Neural cell (in vitro differentiated cells): Measurements from ENCODE around the gene TMC1. TPM values are rescaled to one million over a fixed set of nuclear protein-coding genes. Genes with fewer than 3 reads are reported as not detected.

Experiments
- H2AFZ ChIP-seq: fragments of 200-600, 300-800 bp; sonication (generic), shearing (Covaris generic); 2 replicates; pipeline ENCODE4 v1.6.0; 2014; ENCODE audit warnings: low read depth, mild to moderate bottlenecking, antibody characterized with exemption, low read length, moderate library complexity
- H3F3A ChIP-seq: fragments of 200-600 bp; shearing (Covaris generic); 2 replicates; pipeline ENCODE4 v1.6.1; 2016; ENCODE audit warnings: mild to moderate bottlenecking, moderate library complexity, mixed read lengths, antibody characterized with exemption, low read length; ENCODE audit not compliant: insufficient read depth, poor library complexity, severe bottlenecking
- H3K27ac ChIP-seq: fragments of 200-600, 300-800 bp; sonication (generic), shearing (Covaris generic); 2 replicates; pipeline ENCODE4 v1.5.1; 2014; ENCODE audit warnings: mild to moderate bottlenecking, low read length, moderate library complexity
- H3K27me3 ChIP-seq: fragments of 300-800, 200-600 bp; sonication (generic), shearing (Covaris generic); 2 replicates; pipeline ENCODE4 v1.6.0; 2014; ENCODE audit warnings: mild to moderate bottlenecking, low read depth, low read length, moderate library complexity; ENCODE audit not compliant: insufficient read depth
- H3K36me3 ChIP-seq: fragments of 300-800, 200-600 bp; sonication (generic), shearing (Covaris generic); 2 replicates; pipeline ENCODE4 v1.5.1; 2014; ENCODE audit warnings: mild to moderate bottlenecking, antibody characterized with exemption, low read length, moderate library complexity; ENCODE audit not compliant: insufficient read depth
- H3K4me2 ChIP-seq: fragments of 300-800, 200-600 bp; sonication (generic), shearing (Covaris generic); 2 replicates; pipeline ENCODE4 v1.6.0; 2014; ENCODE audit warnings: mild to moderate bottlenecking, low read length
- H3K4me3 ChIP-seq: fragments of 300-800, 200-600 bp; sonication (generic), shearing (Covaris generic); 2 replicates; pipeline ENCODE4 v1.5.1; 2014; ENCODE audit warnings: mild to moderate bottlenecking, low read length, moderate library complexity
- H3K79me2 ChIP-seq: fragments of 200-600 bp; shearing (Covaris generic); replicated peaks from 2 replicates; pipeline ENCODE4 v1.6.0; 2014; ENCODE audit warnings: mild to moderate bottlenecking, low read length, moderate library complexity; ENCODE audit not compliant: insufficient read depth
- H3K9ac ChIP-seq: fragments of 300-800, 200-600 bp; sonication (generic), shearing (Covaris generic); 2 replicates; pipeline ENCODE4 v1.6.1; 2016; ENCODE audit warnings: mild to moderate bottlenecking, low read length, mixed read lengths
- H3K9me2 ChIP-seq: fragments of 200-600 bp; shearing (Covaris generic); 2 replicates; pipeline ENCODE4 v1.6.1; 2016; ENCODE audit warnings: mild to moderate bottlenecking, low read length, mixed read lengths; ENCODE audit not compliant: insufficient read depth
- H3K9me3 ChIP-seq: fragments of 200-600, 300-800 bp; sonication (generic), shearing (Covaris generic); 2 replicates; pipeline ENCODE4 v1.6.1; 2016; ENCODE audit warnings: mild to moderate bottlenecking, mixed run types, low read length, moderate library complexity, mixed read lengths
- H4K20me1 ChIP-seq: fragments of 200-600 bp; shearing (Covaris generic); 2 replicates; pipeline ENCODE4 v1.6.1; 2016; ENCODE audit warnings: mild to moderate bottlenecking, mixed run types; ENCODE audit not compliant: insufficient read depth
- EP300 ChIP-seq: fragments of 450-650 bp; conservative IDR thresholded peaks from 2 replicates; pipeline ENCODE4 v1.6.1; 2014; ENCODE audit warnings: antibody characterized with exemption, mild to moderate bottlenecking, moderate library complexity; ENCODE audit not compliant: poor library complexity, severe bottlenecking
- EZH2 ChIP-seq: fragments of 200-600, 300-800 bp; shearing (Covaris generic), sonication (generic); IDR thresholded peaks from 2 replicates; pipeline ENCODE4 v1.6.1; 2014; ENCODE audit warnings: antibody characterized with exemption, low read length, borderline replicate concordance, mild to moderate bottlenecking; ENCODE audit not compliant: insufficient read depth, poor library complexity, severe bottlenecking
- MXI1 ChIP-seq: fragments of 450-650 bp; conservative IDR thresholded peaks from 2 replicates; pipeline ENCODE4 v1.6.1; 2014; ENCODE audit warnings: antibody characterized with exemption, mild to moderate bottlenecking; ENCODE audit not compliant: poor library complexity, severe bottlenecking
- POLR2AphosphoS5 ChIP-seq: IDR thresholded peaks from 2 replicates; pipeline ENCODE4 v1.6.1; 2012
- RAD21 ChIP-seq: fragments of 450-650 bp; conservative IDR thresholded peaks from 2 replicates; pipeline ENCODE4 v1.6.1; 2014; ENCODE audit warnings: antibody characterized with exemption, mild to moderate bottlenecking, moderate library complexity
- SMC3 ChIP-seq: fragments of 450-650 bp; conservative IDR thresholded peaks from 2 replicates; pipeline ENCODE4 v1.6.1; 2014; ENCODE audit warnings: antibody characterized with exemption, mild to moderate bottlenecking, moderate library complexity; ENCODE audit not compliant: poor library complexity
- TAF1 ChIP-seq: IDR thresholded peaks from 2 replicates; pipeline ENCODE4 v1.6.1; 2012; ENCODE audit warnings: low read depth
- polyA plus RNA-seq: library from polyadenylated mRNA; depleted of rRNA; stranded (reverse); fragments of >200 nt; gene quantifications from 2 replicates; pipeline ENCODE4 v1.2.3, GENCODE V29; 2014
- TF ChIP-seq, protein P1 (sequence below): IDR thresholded peaks from 2 replicates; pipeline ENCODE4 v1.6.1; 2012; ENCODE audit warnings: borderline replicate concordance
- TF ChIP-seq, protein P2 (sequence below): fragments of 450-650 bp; IDR thresholded peaks from 2 replicates; pipeline ENCODE4 v1.5.1; 2014; ENCODE audit warnings: antibody characterized with exemption, mild to moderate bottlenecking, moderate library complexity; ENCODE audit not compliant: poor library complexity, severe bottlenecking

TMC1 gene
- polyA plus RNA-seq, 1 donor from 2014 or later, result not detected

DNA sequence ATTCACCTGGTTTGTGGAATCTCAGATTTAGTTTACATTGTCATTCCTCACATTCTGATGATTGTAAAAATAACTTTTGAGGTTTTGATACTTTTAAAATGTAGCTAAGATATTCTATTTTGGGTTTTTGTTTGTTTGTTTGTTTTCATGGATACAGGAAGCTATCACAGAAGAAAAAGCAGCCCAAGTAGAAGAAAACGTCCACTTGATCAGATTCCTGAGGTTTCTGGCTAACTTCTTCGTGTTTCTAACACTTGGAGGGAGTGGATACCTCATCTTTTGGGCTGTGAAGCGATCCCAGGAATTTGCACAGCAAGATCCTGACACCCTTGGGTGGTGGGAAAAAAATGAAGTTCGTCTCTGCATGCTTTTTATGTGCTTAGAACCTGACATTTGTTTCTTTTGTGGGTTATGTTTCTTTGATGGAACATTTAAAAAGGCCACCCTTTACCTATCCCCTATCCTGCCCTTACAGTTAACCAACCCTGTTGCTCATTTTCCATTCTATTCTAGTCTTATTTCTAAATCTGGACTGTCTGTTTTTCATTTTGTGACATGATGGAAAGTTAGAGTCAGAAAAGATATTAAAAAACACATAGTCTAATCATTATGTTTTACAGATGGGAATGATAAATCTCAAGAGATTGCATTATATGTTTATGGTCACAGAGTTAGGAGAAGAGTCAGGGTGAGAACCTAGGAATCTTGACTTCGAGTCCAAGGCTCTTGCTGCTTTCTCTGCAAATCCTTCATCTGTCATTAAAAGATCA is 267.7 kb downstream of the TMC1 start:
- H2AFZ ChIP-seq, result no peak overlapping the region

DNA sequence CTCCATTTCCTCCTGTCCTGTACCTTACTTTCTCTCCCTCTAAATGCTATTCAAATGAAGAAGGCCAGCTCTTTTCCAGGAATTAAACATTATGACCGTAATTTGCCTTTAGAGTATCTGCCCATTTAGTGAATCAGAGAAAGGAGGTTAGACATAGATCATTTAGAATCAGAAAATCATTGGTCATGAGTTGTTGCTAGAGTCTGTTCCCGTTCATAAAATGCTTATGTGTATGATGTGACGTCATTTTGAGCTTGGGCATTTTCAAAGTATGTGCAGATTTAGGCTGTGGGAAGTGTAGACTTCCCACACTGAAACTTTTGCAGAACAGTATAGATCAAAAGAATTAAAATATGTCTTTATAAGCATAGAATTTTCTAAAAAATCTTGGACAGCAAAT is 268.5 kb downstream of the TMC1 start:
- no peak overlapping the region for H3K9ac ChIP-seq
- no peaks in the 10 kb centered on the region for H3K9me2 ChIP-seq
- H3K9me3 ChIP-seq, result peaks cover 2% of the 10 kb centered on the region
- no peaks in the 10 kb centered on the region for H3F3A ChIP-seq
- H3K27ac ChIP-seq, result no peak overlapping the region
- H3K4me2 ChIP-seq, result no peak overlapping the region
- no peak for TF ChIP-seq SMC3
- no peak for TF ChIP-seq EP300
- no peak for TF ChIP-seq MXI1
- TF ChIP-seq, protein P1, sequence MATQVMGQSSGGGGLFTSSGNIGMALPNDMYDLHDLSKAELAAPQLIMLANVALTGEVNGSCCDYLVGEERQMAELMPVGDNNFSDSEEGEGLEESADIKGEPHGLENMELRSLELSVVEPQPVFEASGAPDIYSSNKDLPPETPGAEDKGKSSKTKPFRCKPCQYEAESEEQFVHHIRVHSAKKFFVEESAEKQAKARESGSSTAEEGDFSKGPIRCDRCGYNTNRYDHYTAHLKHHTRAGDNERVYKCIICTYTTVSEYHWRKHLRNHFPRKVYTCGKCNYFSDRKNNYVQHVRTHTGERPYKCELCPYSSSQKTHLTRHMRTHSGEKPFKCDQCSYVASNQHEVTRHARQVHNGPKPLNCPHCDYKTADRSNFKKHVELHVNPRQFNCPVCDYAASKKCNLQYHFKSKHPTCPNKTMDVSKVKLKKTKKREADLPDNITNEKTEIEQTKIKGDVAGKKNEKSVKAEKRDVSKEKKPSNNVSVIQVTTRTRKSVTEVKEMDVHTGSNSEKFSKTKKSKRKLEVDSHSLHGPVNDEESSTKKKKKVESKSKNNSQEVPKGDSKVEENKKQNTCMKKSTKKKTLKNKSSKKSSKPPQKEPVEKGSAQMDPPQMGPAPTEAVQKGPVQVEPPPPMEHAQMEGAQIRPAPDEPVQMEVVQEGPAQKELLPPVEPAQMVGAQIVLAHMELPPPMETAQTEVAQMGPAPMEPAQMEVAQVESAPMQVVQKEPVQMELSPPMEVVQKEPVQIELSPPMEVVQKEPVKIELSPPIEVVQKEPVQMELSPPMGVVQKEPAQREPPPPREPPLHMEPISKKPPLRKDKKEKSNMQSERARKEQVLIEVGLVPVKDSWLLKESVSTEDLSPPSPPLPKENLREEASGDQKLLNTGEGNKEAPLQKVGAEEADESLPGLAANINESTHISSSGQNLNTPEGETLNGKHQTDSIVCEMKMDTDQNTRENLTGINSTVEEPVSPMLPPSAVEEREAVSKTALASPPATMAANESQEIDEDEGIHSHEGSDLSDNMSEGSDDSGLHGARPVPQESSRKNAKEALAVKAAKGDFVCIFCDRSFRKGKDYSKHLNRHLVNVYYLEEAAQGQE, result no peak
- no peak for TF ChIP-seq POLR2AphosphoS5
- no peak for TF ChIP-seq RAD21
- TF ChIP-seq EZH2, result no peak
- no peak for TF ChIP-seq TAF1
- TF ChIP-seq, protein P2, sequence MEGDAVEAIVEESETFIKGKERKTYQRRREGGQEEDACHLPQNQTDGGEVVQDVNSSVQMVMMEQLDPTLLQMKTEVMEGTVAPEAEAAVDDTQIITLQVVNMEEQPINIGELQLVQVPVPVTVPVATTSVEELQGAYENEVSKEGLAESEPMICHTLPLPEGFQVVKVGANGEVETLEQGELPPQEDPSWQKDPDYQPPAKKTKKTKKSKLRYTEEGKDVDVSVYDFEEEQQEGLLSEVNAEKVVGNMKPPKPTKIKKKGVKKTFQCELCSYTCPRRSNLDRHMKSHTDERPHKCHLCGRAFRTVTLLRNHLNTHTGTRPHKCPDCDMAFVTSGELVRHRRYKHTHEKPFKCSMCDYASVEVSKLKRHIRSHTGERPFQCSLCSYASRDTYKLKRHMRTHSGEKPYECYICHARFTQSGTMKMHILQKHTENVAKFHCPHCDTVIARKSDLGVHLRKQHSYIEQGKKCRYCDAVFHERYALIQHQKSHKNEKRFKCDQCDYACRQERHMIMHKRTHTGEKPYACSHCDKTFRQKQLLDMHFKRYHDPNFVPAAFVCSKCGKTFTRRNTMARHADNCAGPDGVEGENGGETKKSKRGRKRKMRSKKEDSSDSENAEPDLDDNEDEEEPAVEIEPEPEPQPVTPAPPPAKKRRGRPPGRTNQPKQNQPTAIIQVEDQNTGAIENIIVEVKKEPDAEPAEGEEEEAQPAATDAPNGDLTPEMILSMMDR, result no peak
- H3K36me3 ChIP-seq, result no peaks in the 10 kb centered on the region
- no peaks in the 10 kb centered on the region for H3K79me2 ChIP-seq
- H4K20me1 ChIP-seq, result no peaks in the 10 kb centered on the region
- H3K27me3 ChIP-seq, result no peaks in the 10 kb centered on the region
- no peak overlapping the region for H3K4me3 ChIP-seq
- no peak overlapping the region for H2AFZ ChIP-seq

More for the DNA sequence above, 267.7 kb downstream of the TMC1 start:
- Histone ChIP-seq H3K9ac (no peak overlapping the region), H3F3A (no peaks in the 10 kb centered on the region), H3K4me2 (no peak overlapping the region), H3K9me2 (no peaks in the 10 kb centered on the region), H3K9me3 (no peaks in the 10 kb centered on the region), H3K79me2 (no peaks in the 10 kb centered on the region), H3K27me3 (no peaks in the 10 kb centered on the region), H3K36me3 (no peaks in the 10 kb centered on the region), H3K4me3 (no peak overlapping the region), H4K20me1 (no peaks in the 10 kb centered on the region), H3K27ac (no peak overlapping the region)
- no peak for TF ChIP-seq POLR2AphosphoS5
- TF ChIP-seq, protein P2, result no peak
